ENCODE measurements around the gene PCDHB3. TPM values are rescaled to one million over a fixed set of nuclear protein-coding genes. Genes with fewer than 3 reads are reported as not detected.
A peak's percentile ranks its signal among the peaks of the same experiment; 100 is the strongest.
"Not testable (repeated sequence)": the region's sequence is repeated elsewhere in the genome, so short reads cannot be mapped to it uniquely, and the experiment has no call there.

PCDHB3 gene
- total RNA-seq, 2 experiments from 2014 or later = not detected

- intact Hi-C loops (cut with micrococcal nuclease) = no loop called here
- no peak for TF ChIP-seq CTCF (IDR thresholded peaks at IDR 0.05)
- H3K4me1 Mint-ChIP-seq (ENCODE audit: low read depth) = no peaks in the 10 kb centered on the region
- H3K4me3 Mint-ChIP-seq = no peak overlapping the region
- H3K9me3 Mint-ChIP-seq = peaks cover 9% of the 10 kb centered on the region
- DNase-seq (no peak), ATAC-seq (no peak)
- POLR2A ChIA-PET = no interaction called here
- CTCF ChIA-PET = interaction anchor here (1.2 kb wide), 1 partner anchor 27 kb away, joined by 3 read pairs; the partner anchor contains the start of gene PCDHB3
- peaks cover 14% of the 10 kb centered on the region for H3K27me3 Mint-ChIP-seq
- no peak overlapping the region for H3K27ac Mint-ChIP-seq
- peaks cover 5% of the 10 kb centered on the region for H3K36me3 Mint-ChIP-seq (ENCODE audit: low read depth)
Measured at GRCh38 chr5:141127305-141127704, 27.0 kb downstream of the PCDHB3 start.

DNA sequence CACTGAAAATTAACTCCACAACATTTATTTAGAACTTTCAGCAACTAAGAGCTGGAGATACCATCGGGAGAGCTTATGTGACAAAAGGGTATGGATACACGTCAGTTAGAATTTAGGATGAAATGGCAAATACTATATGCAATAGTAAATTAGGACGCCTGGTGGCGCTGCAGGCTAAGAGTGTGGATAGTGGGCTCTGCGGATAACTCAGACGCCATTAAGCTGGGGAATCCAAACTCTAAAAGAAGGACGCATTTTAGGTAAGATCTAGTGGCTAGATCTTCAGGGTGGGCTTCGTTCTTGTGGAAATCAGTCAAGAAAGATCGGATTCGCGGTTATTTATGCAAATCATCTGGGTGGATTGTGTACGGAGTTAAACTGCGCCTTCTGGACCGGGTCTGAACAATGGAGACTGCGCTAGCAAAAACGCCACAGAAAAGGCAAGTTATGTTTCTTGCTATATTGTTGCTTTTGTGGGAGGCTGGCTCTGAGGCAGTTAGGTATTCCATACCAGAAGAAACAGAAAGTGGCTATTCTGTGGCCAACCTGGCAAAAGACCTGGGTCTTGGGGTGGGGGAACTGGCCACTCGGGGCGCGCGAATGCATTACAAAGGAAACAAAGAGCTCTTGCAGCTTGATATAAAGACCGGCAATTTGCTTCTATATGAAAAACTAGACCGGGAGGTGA, 34.9 kb downstream of the PCDHB3 start, which contains the start of gene PCDHB5:
TSS of gene PCDHB5 (plus strand) at position 177 of the 688 bp plus-strand sequence. CDS start at position 406, 229 bp downstream.
- Mint-ChIP-seq H3K4me3 (no peak within 1 kb of the TSS), H3K36me3 (ENCODE audit: low read depth) (peaks cover 4% of the 10 kb centered on the region), H3K27ac (no peak within 1 kb of the TSS), H3K9me3 (peaks cover 23% of the 10 kb centered on the region), H3K27me3 (peaks cover 12% of the 10 kb centered on the region), H3K4me1 (ENCODE audit: low read depth) (peaks cover 1% of the 10 kb centered on the region)
- intact Hi-C loops (cut with micrococcal nuclease) = no loop called here
- DNase-seq (peak; percentile 19), ATAC-seq (no peak)
- CTCF ChIA-PET = interaction anchor here (1.1 kb wide), 1 partner anchor 20 kb away, joined by 3 read pairs; no protein-coding TSS in a partner anchor
- POLR2A ChIA-PET = no interaction called here
- TF ChIP-seq CTCF (IDR thresholded peaks at IDR 0.05) = peak; percentile 17

GRCh38 chr5:141135718-141136266, 35.5 kb downstream of the PCDHB3 start:
- ChIA-PET CTCF (interaction anchor here (1.1 kb wide), 1 partner anchor 20 kb away, joined by 3 read pairs; no protein-coding TSS in a partner anchor), POLR2A (no interaction called here)
- Mint-ChIP-seq H3K27me3 (peaks cover 12% of the 10 kb centered on the region), H3K9me3 (peaks cover 23% of the 10 kb centered on the region), H3K4me3 (no peak overlapping the region), H3K27ac (no peak overlapping the region), H3K4me1 (ENCODE audit: low read depth) (peaks cover 1% of the 10 kb centered on the region), H3K36me3 (ENCODE audit: low read depth) (peaks cover 4% of the 10 kb centered on the region)
- ATAC-seq = no peak
- DNase-seq = no peak
- intact Hi-C loops (cut with micrococcal nuclease) = no loop called here
- TF ChIP-seq CTCF (IDR thresholded peaks at IDR 0.05) = no peak

DNA sequence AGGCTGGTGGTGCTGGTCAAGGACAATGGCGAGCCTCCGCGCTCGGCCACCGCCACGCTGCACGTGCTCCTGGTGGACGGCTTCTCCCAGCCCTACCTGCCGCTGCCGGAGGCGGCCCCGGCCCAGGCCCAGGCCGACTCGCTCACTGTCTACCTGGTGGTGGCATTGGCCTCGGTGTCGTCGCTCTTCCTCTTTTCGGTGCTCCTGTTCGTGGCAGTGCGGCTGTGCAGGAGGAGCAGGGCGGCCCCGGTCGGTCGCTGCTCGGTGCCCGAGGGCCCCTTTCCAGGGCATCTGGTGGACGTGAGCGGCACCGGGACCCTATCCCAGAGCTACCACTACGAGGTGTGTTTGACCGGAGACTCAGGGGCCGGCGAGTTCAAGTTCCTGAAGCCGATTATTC, 37.1 kb downstream of the PCDHB3 start:
- DNase-seq; POLR2A ChIA-PET; intact Hi-C loops (cut with micrococcal nuclease); H3K36me3 Mint-ChIP-seq (ENCODE audit: low read depth); H3K27ac Mint-ChIP-seq; H3K4me1 Mint-ChIP-seq (ENCODE audit: low read depth); CTCF ChIA-PET; ATAC-seq; H3K4me3 Mint-ChIP-seq: not testable (repeated sequence)
- Mint-ChIP-seq H3K27me3 (peaks cover 12% of the 10 kb centered on the region), H3K9me3 (peaks cover 23% of the 10 kb centered on the region)

- ChIA-PET POLR2A (no interaction called here), CTCF (interaction anchor here (0.9 to 1.3 kb wide), 7 partner anchors 9 to 415 kb away, joined by 3 to 5 read pairs (median 3); partner anchors contain the start of gene PCDHB9)
- H3K27ac Mint-ChIP-seq = no peak within 1 kb of the TSS
Measured at GRCh38 chr5:141149812-141150211, 49.5 kb downstream of the PCDHB3 start, which contains the start of gene PCDHB6. Gene PCDHB6, plus strand, starts transcription at chr5:141150057. Its CDS starts 201 bp downstream, at chr5:141150258.

More at GRCh38 chr5:141149812-141150211, 49.5 kb downstream of the PCDHB3 start, which contains the start of gene PCDHB6:
- peaks cover 31% of the 10 kb centered on the region for H3K27me3 Mint-ChIP-seq
- ATAC-seq = no peak
- no peaks in the 10 kb centered on the region for H3K4me1 Mint-ChIP-seq (ENCODE audit: low read depth)
- intact Hi-C loops (cut with micrococcal nuclease) = no loop called here
- peaks cover 17% of the 10 kb centered on the region for H3K36me3 Mint-ChIP-seq (ENCODE audit: low read depth)
- H3K4me3 Mint-ChIP-seq = no peak within 1 kb of the TSS
- TF ChIP-seq CTCF (IDR thresholded peaks at IDR 0.05) = no peak
- H3K9me3 Mint-ChIP-seq = peaks cover 16% of the 10 kb centered on the region
- DNase-seq = peak; percentile 28

All from activated CD8-positive, alpha-beta T cell treated with anti-CD3 and anti-CD28 coated beads for 36 hours (primary cell).